Measurements from ENCODE around the gene NPB. TPM values are rescaled to one million over a fixed set of nuclear protein-coding genes. Genes with fewer than 3 reads are reported as not detected.

The NPB gene
- polyA plus RNA-seq, 3 donors, result 0.08 to 0.16 TPM; not detected in 1

DNA sequence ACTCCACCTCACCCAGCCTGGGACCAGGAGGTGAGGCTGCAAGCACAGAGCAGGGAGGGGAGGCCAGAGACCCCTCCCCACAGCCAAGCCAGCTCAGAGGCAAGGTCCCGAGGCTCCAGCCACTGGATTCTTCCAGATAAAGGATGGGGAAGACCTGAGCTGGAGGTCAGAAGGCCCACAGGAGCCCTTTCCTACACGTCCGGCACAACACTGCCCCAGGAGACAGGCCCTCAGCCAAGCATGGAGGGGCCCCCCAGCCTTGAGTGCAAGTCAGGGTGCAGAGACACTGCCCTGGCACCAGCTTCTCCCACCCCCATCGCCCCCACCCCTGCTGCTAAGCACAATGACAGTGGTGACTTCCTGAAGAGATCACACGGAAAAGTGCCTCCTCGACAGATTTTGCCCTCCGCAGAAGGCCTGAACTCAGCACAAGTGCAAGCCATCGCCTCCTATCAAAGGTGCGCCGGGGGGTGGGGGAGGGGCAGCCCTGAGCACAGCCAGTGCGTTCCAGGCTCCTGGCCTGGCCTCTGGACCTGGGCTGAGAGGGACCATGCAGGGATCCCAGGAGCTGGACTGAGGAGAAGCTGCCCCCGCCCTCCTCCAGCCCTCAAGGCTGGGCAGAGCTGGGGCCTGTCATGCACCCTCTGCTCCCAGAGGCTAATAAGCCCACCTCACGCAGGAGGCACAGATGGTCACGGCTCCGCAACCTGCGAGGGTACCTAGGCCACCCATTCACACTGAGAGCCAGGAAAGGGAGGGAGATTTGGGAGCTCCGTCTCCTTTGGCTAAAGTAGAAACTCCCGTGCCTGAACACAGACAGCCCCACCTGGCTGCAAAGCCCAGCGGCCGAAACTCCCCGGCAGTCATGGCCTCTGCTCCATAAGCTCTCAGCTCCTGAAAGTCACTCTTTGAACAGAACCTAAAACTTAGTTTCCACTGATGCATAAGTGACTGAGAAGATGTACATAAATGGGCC lies 22.8 kb downstream of the NPB start:
- WGBS (ENCODE audit: insufficient coverage), result 36% methylated on average over 13 of the region's 21 CpGs
- H3K27me3 ChIP-seq (ENCODE audit: control insufficient read depth in 2 of 2, insufficient read depth in 2 of 2, low read length in 2 of 2), result peaks cover 9 to 19% of the 10 kb centered on the region in 2 donors
- peak overlapping the region; percentile 97 to 98 (median 98) for H3K27ac Mint-ChIP-seq
- peaks cover 11 to 19% (median 16%) of the 10 kb centered on the region in 3 donors for H3K27me3 Mint-ChIP-seq (ENCODE audit: low read depth in 3 of 3)
- no peaks in the 10 kb centered on the region for H3K9me3 ChIP-seq (replicated peaks in 1 of 2; ENCODE audit: control insufficient read depth in 1 of 2, insufficient read depth in 1 of 2, low read length in 2 of 2)
- H3K36me3 Mint-ChIP-seq, result peaks cover 13 to 23% of the 10 kb centered on the region in 2 donors
- H2AFZ ChIP-seq (ENCODE audit: insufficient read depth, low read depth, low read length, poor library complexity, severe bottlenecking), result no peak overlapping the region
- H3K79me2 ChIP-seq (ENCODE audit: insufficient read depth, low read length), result peaks cover 74% of the 10 kb centered on the region
- intact Hi-C loops (cut with micrococcal nuclease), result loop anchor here in 1 of 2 donors (5.0 kb wide), 2 partner anchors 52 to 53 kb away; partner anchors contain the start of genes ARHGDIA and ASPSCR1
- TF ChIP-seq, protein P1, sequence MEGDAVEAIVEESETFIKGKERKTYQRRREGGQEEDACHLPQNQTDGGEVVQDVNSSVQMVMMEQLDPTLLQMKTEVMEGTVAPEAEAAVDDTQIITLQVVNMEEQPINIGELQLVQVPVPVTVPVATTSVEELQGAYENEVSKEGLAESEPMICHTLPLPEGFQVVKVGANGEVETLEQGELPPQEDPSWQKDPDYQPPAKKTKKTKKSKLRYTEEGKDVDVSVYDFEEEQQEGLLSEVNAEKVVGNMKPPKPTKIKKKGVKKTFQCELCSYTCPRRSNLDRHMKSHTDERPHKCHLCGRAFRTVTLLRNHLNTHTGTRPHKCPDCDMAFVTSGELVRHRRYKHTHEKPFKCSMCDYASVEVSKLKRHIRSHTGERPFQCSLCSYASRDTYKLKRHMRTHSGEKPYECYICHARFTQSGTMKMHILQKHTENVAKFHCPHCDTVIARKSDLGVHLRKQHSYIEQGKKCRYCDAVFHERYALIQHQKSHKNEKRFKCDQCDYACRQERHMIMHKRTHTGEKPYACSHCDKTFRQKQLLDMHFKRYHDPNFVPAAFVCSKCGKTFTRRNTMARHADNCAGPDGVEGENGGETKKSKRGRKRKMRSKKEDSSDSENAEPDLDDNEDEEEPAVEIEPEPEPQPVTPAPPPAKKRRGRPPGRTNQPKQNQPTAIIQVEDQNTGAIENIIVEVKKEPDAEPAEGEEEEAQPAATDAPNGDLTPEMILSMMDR (IDR thresholded peaks at IDR 0.05), result no peak
- H3K4me1 ChIP-seq (ENCODE audit: control insufficient read depth in 1 of 2, insufficient read depth in 2 of 2, low read length in 2 of 2), result peaks cover 77 to 84% of the 10 kb centered on the region in 2 donors
- peak overlapping the region; percentile 91 to 92 for H3K4me3 Mint-ChIP-seq
- peak overlapping the region; percentile 90 for H3K4me2 ChIP-seq (replicated peaks; ENCODE audit: extremely low read depth, low read length, poor library complexity, severe bottlenecking)
- H3K4me3 ChIP-seq (replicated peaks in 1 of 3; ENCODE audit: low read depth in 2 of 3, low read length in 3 of 3), result peak overlapping the region; percentile 30 to 81 (median 36)
- no peak for DNase-seq
- peaks cover 69% of the 10 kb centered on the region for H3K4me1 Mint-ChIP-seq
- H3K9ac ChIP-seq (ENCODE audit: insufficient read depth, low read length, poor library complexity, severe bottlenecking), result peak overlapping the region; percentile 73
- peaks cover 65% of the 10 kb centered on the region for H4K20me1 ChIP-seq (ENCODE audit: insufficient read depth, low read length)
- H3K27ac ChIP-seq (ENCODE audit: low read depth in 1 of 2, low read length in 2 of 2), result peak overlapping the region; percentile 76 to 95
- peaks cover 7 to 16% of the 10 kb centered on the region in 2 donors for H3K36me3 ChIP-seq (replicated peaks in 1 of 2; ENCODE audit: control insufficient read depth in 1 of 2, insufficient read depth in 2 of 2, low read length in 2 of 2)
- H3K9me3 Mint-ChIP-seq, result peaks cover 0 to 3% (median 0%) of the 10 kb centered on the region in 7 donors

GRCh38 chr17:81925860-81926450 lies 23.9 kb downstream of the NPB start:
- Histone ChIP-seq H3K27ac (ENCODE audit: low read depth in 1 of 2, low read length in 2 of 2) (peak overlapping the region; percentile 95 to 99), H3K9ac (ENCODE audit: insufficient read depth, low read length, poor library complexity, severe bottlenecking) (peak overlapping the region; percentile 99), H3K9me3 (replicated peaks in 1 of 2; ENCODE audit: control insufficient read depth in 1 of 2, insufficient read depth in 1 of 2, low read length in 2 of 2) (no peaks in the 10 kb centered on the region), H2AFZ (ENCODE audit: insufficient read depth, low read depth, low read length, poor library complexity, severe bottlenecking) (no peak overlapping the region), H3K4me3 (replicated peaks in 1 of 3; ENCODE audit: low read depth in 2 of 3, low read length in 3 of 3) (peak overlapping the region; percentile 70 to 81 (median 74)), H3K4me1 (ENCODE audit: control insufficient read depth in 1 of 2, insufficient read depth in 2 of 2, low read length in 2 of 2) (peaks cover 65 to 73% of the 10 kb centered on the region in 2 donors), H3K79me2 (ENCODE audit: insufficient read depth, low read length) (peaks cover 63% of the 10 kb centered on the region), H3K36me3 (replicated peaks in 1 of 2; ENCODE audit: control insufficient read depth in 1 of 2, insufficient read depth in 2 of 2, low read length in 2 of 2) (peaks cover 4 to 5% of the 10 kb centered on the region in 2 donors), H4K20me1 (ENCODE audit: insufficient read depth, low read length) (peaks cover 54% of the 10 kb centered on the region), H3K27me3 (ENCODE audit: control insufficient read depth in 2 of 2, insufficient read depth in 2 of 2, low read length in 2 of 2) (peaks cover 9 to 29% of the 10 kb centered on the region in 2 donors), H3K4me2 (replicated peaks; ENCODE audit: extremely low read depth, low read length, poor library complexity, severe bottlenecking) (peak overlapping the region; percentile 90)
- Mint-ChIP-seq H3K27ac (peak overlapping the region; percentile 97 to 98 (median 98)), H3K27me3 (ENCODE audit: low read depth in 3 of 3) (peaks cover 19 to 30% (median 23%) of the 10 kb centered on the region in 3 donors), H3K4me1 (peaks cover 58% of the 10 kb centered on the region), H3K4me3 (peak overlapping the region; percentile 91 to 93), H3K9me3 (peaks cover 0 to 3% (median 0%) of the 10 kb centered on the region in 7 donors), H3K36me3 (peaks cover 11 to 14% of the 10 kb centered on the region in 2 donors)
- TF ChIP-seq, protein P1 (IDR thresholded peaks at IDR 0.05), result no peak
- intact Hi-C loops (cut with micrococcal nuclease), result loop anchor here in 1 of 2 donors (5.0 kb wide), 2 partner anchors 51 to 54 kb away; partner anchors contain the start of genes ARHGDIA and ASPSCR1
- DNase-seq, result no peak
- WGBS (ENCODE audit: insufficient coverage), result 46% methylated on average over 8 of the region's 10 CpGs

Data from CD14-positive monocyte (primary cell).